GM21737 (cell line): Measurements from ENCODE around the gene PALM2AKAP2.

Source experiments
- ATAC-seq: cut with Tn5 transposase; IDR thresholded peaks from one replicate; pipeline ENCODE4 v1.9.1; 2021; ENCODE audit warnings: mild to moderate bottlenecking, moderate library complexity; ENCODE audit not compliant: unreplicated experiment

Gene PALM2AKAP2

GRCh38 chr9:109779711-109780452 lies at the start of gene PALM2AKAP2:
TSS of gene PALM2AKAP2 (plus strand) at chr9:109780198. CDS start at chr9:109780489, 291 bp downstream.
- no peak for ATAC-seq

GRCh38 chr9:109730228-109730627 lies 49.8 kb upstream of the PALM2AKAP2 start:
- no peak for ATAC-seq

GRCh38 chr9:109733690-109734089 lies 46.3 kb upstream of the PALM2AKAP2 start:
- ATAC-seq: no peak

GRCh38 chr9:109734814-109735213 lies 45.2 kb upstream of the PALM2AKAP2 start:
- no peak for ATAC-seq

GRCh38 chr9:109735801-109736200 lies 44.2 kb upstream of the PALM2AKAP2 start:
- ATAC-seq: no peak

- ATAC-seq: no peak
Observed at GRCh38 chr9:109737295-109737694, 42.7 kb upstream of the PALM2AKAP2 start.

GRCh38 chr9:109739760-109740159 lies 40.2 kb upstream of the PALM2AKAP2 start:
- ATAC-seq: no peak

- no peak for ATAC-seq
Observed at GRCh38 chr9:109742776-109743348, 37.1 kb upstream of the PALM2AKAP2 start.

GRCh38 chr9:109743696-109744095 lies 36.3 kb upstream of the PALM2AKAP2 start:
- ATAC-seq: no peak

GRCh38 chr9:109745335-109746283 lies 34.4 kb upstream of the PALM2AKAP2 start:
- ATAC-seq: no peak

- no peak for ATAC-seq
Observed at GRCh38 chr9:109751253-109751652, 28.7 kb upstream of the PALM2AKAP2 start.

- ATAC-seq: no peak
Observed at GRCh38 chr9:109753308-109753707, 26.7 kb upstream of the PALM2AKAP2 start.

GRCh38 chr9:109755040-109755439 lies 25.0 kb upstream of the PALM2AKAP2 start:
- no peak for ATAC-seq

- ATAC-seq: no peak
Observed at GRCh38 chr9:109759589-109759988, 20.4 kb upstream of the PALM2AKAP2 start.

GRCh38 chr9:109765278-109765677 lies 14.7 kb upstream of the PALM2AKAP2 start:
- ATAC-seq: no peak

GRCh38 chr9:109765830-109766229 lies 14.2 kb upstream of the PALM2AKAP2 start:
- ATAC-seq: no peak

- no peak for ATAC-seq
Observed at GRCh38 chr9:109766351-109766750, 13.6 kb upstream of the PALM2AKAP2 start.

GRCh38 chr9:109767404-109767803 lies 12.6 kb upstream of the PALM2AKAP2 start:
- no peak for ATAC-seq

GRCh38 chr9:109767814-109768213 lies 12.2 kb upstream of the PALM2AKAP2 start:
- no peak for ATAC-seq

- no peak for ATAC-seq
Observed at GRCh38 chr9:109769250-109769649, 10.7 kb upstream of the PALM2AKAP2 start.

- ATAC-seq: no peak
Observed at GRCh38 chr9:109770101-109770500, 9.9 kb upstream of the PALM2AKAP2 start.
